GM12878 (cell line): ENCODE data around the gene STPG1. TPM values are rescaled to one million over a fixed set of nuclear protein-coding genes. Genes with fewer than 3 reads are reported as not detected.
A peak's percentile ranks its signal among the peaks of the same experiment; 100 is the strongest.

Experiments used
- ATAC-seq: fragments of 200-7000 bp; cut with Tn5 transposase; 3 replicates; pipeline ENCODE4 v1.9.1; 2020; ENCODE audit warnings: mild to moderate bottlenecking, moderate library complexity
- BruUV-seq: library from RNA; stranded (reverse); fragments of 400-500 nt; replicated peaks from 2 replicates; lab custom pipeline; 2021; lab: Mats Ljungman, UMichigan
- CTCF ChIA-PET: fragments of 300-600 bp; sonication (Branson Sonifier 250); formaldehyde crosslinking; extraction: SDS; loops from one replicate; lab custom pipeline; 2021; ENCODE audit warnings: inconsistent platforms; lab: Yijun Ruan, JAX
- POLR2A ChIA-PET: fragments of 350-600 bp; formaldehyde crosslinking; extraction: SDS; loops from one replicate; lab custom pipeline; 2021; ENCODE audit warnings: inconsistent platforms; lab: Charles Lee
- RAD21 ChIA-PET: fragments of 300-600 bp; sonication (Branson Sonifier 250); formaldehyde crosslinking; loops from one replicate; lab custom pipeline; 2023; ENCODE audit warnings: antibody characterized with exemption; ENCODE audit not compliant: unreplicated experiment; lab: Charles Lee
- SMC1A ChIA-PET: fragments of 300-600 bp; sonication (Branson Sonifier 250); formaldehyde crosslinking; loops from one replicate; lab custom pipeline; 2023; ENCODE audit not compliant: unreplicated experiment, uncharacterized antibody; lab: Charles Lee
- DNase-seq: peaks from one replicate; pipeline ENCODE4 v3.0.0-alpha.2; 2011; ENCODE audit warnings: low read depth, low spot score
- FAIRE-seq: peaks from 3 replicates; lab custom pipeline; 2011; peaks lifted over from hg19 to GRCh38; lab: Jason Lieb, UNC
- H2AFZ ChIP-seq: 2 replicates; pipeline ENCODE4 v1.6.0; 2011; ENCODE audit warnings: low read depth, low read length, control low read depth; ENCODE audit not compliant: control insufficient read depth
- H3K27ac ChIP-seq: 2 replicates; pipeline ENCODE4 v1.5.1; 2011; ENCODE audit warnings: control low read depth; ENCODE audit not compliant: control insufficient read depth, insufficient read depth
- H3K27me3 ChIP-seq, 2 experiments: replicated peaks in 1 of 2; 2 replicates each; pipeline versions ENCODE4 v1.6.0 to v1.6.1; 2011; ENCODE audit warnings: low read length in 1 of 2; ENCODE audit not compliant: control insufficient read depth in 2 of 2, insufficient read depth in 2 of 2
- H3K36me3 ChIP-seq, 2 experiments: 2 replicates each; pipeline ENCODE4 v1.5.1; 2011; ENCODE audit warnings: low read length in 1 of 2; ENCODE audit not compliant: control insufficient read depth in 2 of 2, insufficient read depth in 2 of 2
- H3K4me1 ChIP-seq: 2 replicates; pipeline ENCODE4 v1.6.1; 2011; ENCODE audit warnings: mild to moderate bottlenecking, low read length, moderate library complexity, mixed read lengths; ENCODE audit not compliant: control insufficient read depth, insufficient read depth
- H3K4me2 ChIP-seq: 2 replicates; pipeline ENCODE4 v1.6.0; 2011; ENCODE audit warnings: control low read depth; ENCODE audit not compliant: control insufficient read depth, insufficient read depth
- H3K4me3 ChIP-seq: fragments of 200-600 bp; sonication (generic); 2 replicates; pipeline ENCODE4 v1.5.1; 2016
- H3K79me2 ChIP-seq: 2 replicates; pipeline ENCODE4 v1.6.0; 2011; ENCODE audit warnings: low read length; ENCODE audit not compliant: control insufficient read depth, insufficient read depth
- H3K9ac ChIP-seq: 2 replicates; pipeline ENCODE4 v1.8.0; 2011; ENCODE audit warnings: low read length, control low read depth, mixed read lengths; ENCODE audit not compliant: control insufficient read depth, insufficient read depth
- H3K9me3 ChIP-seq: replicated peaks from 3 replicates; pipeline ENCODE4 v1.5.1; 2011; ENCODE audit warnings: mild to moderate bottlenecking, low read length; ENCODE audit not compliant: control insufficient read depth, insufficient read depth
- H4K20me1 ChIP-seq: 2 replicates; pipeline ENCODE4 v1.6.0; 2011; ENCODE audit not compliant: control insufficient read depth, insufficient read depth
- HDAC6 ChIP-seq: fragments of 200-600 bp; sonication (generic); IDR thresholded peaks from one replicate; pipeline ENCODE4 v1.8.0; 2017; ENCODE audit warnings: antibody characterized with exemption; ENCODE audit not compliant: unreplicated experiment
- MTA2 ChIP-seq: fragments of 450-650 bp; IDR thresholded peaks from 2 replicates; pipeline ENCODE4 v1.6.1; 2016; ENCODE audit warnings: low read depth, mild to moderate bottlenecking, moderate library complexity
- SIN3A ChIP-seq: IDR thresholded peaks from 2 replicates; pipeline ENCODE4 v1.6.1; 2012; ENCODE audit warnings: low read depth, low read length, improper control_type of control experiment
- ZBED1 ChIP-seq: IDR thresholded peaks from 2 replicates; pipeline ENCODE4 v1.6.1; 2016; ENCODE audit warnings: borderline replicate concordance
- WGBS: methylation state at CpG from one replicate; pipeline ENCODE4 v1.1.6; 2016; ENCODE audit warnings: low lambda C conversion rate; ENCODE audit not compliant: insufficient replicate concordance, insufficient coverage; ENCODE audit errors: missing lambda C conversion rate; 5-methylcytosine and 5-hydroxymethylcytosine counted together
- in situ Hi-C: fragments of 300-500 bp; cut with MboI; formaldehyde crosslinking; loops from 9 replicates; pipeline ENCODE4 v1.14.3; 2018; ENCODE audit warnings: mixed read lengths
- intact Hi-C: fragments of 100-400 bp; cut with micrococcal nuclease; formaldehyde crosslinking; loops from one replicate; pipeline ENCODE4 v1.14.2; 2022; ENCODE audit not compliant: unreplicated experiment
- polyA plus RNA-seq, 11 experiments: library from polyadenylated mRNA; depleted of rRNA in 4 of 11; unstranded in 6 of 11; stranded (reverse) in 5 of 11; fragments of >200 nt; fragmentation: Nextera tagmentation in 4 of 11; fragmentation: Illumina TruSeq in 1 of 11; extraction: Ambion mirVana in 4 of 11; extraction: Trizol in 1 of 11; gene quantifications; 1 replicate in 1 of 11; 2 replicates in 10 of 11; pipeline versions ENCODE4 v1.2.1 to v1.2.3, GENCODE V29; 2011 to 2016; ENCODE audit warnings: inconsistent platforms in 2 of 11, missing spikeins in 2 of 11, low read depth in 1 of 11
- total RNA-seq, 4 experiments: library from RNA; depleted of rRNA in 3 of 4; stranded (reverse); fragments of >200 nt in 3 of 4; fragmentation: Illumina TruSeq in 1 of 4; extraction: Trizol in 1 of 4; gene quantifications; 2 replicates each; pipeline versions ENCODE4 v1.2.1 to v1.2.3, GENCODE V29; 2013 to 2021
- TF ChIP-seq, protein P1 (sequence below): fragments of 450-650 bp; IDR thresholded peaks from 2 replicates; pipeline ENCODE4 v1.6.1; 2016; ENCODE audit warnings: mild to moderate bottlenecking
- TF ChIP-seq, protein P2 (sequence below): fragments of 450-650 bp; IDR thresholded peaks from 2 replicates; pipeline ENCODE4 v1.6.1; 2017; ENCODE audit warnings: antibody characterized with exemption, mild to moderate bottlenecking, moderate library complexity
- TF ChIP-seq, protein P3 (sequence below): fragments of 450-650 bp; IDR thresholded peaks from 2 replicates; pipeline ENCODE4 v1.6.1; 2016; ENCODE audit warnings: mild to moderate bottlenecking, moderate library complexity, borderline replicate concordance

STPG1 gene
- total and polyA plus RNA-seq, 10 of the 15 experiments (the other 5 are each of a cell fraction or from before 2014, with no cell fraction given), result 0.22 to 2.6 (median 0.73) TPM

DNA sequence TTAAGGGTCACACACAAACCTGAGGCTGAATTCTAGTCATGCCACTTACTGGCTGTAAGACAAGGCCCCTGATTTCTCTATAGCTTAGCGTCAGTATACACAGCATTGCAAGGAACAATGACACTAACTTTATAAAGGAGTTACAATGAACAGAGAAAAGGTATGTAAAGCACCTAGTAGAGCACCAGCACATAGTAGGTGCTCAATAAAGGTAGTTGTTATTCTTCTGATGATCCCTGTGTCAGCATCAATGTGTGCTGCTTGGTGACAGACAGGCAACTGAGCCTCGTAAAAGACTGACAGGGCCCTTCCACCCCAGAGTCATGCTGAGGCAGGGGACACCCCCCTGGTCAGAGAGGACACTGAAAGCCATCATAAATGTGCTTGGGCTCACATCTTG lies 51.2 kb downstream of the STPG1 start:
- Histone ChIP-seq H3K9ac (no peak overlapping the region), H2AFZ (no peak overlapping the region), H3K4me1 (peaks cover 11% of the 10 kb centered on the region; the same call in 1 of the 2 replicates), H4K20me1 (no peaks in the 10 kb centered on the region), H3K4me3 (no peak overlapping the region), H3K9me3 (no peaks in the 10 kb centered on the region), H3K27me3 (no peaks in the 10 kb centered on the region), H3K4me2 (no peak overlapping the region), H3K27ac (no peak overlapping the region), H3K36me3 (no peaks in the 10 kb centered on the region), H3K79me2 (no peaks in the 10 kb centered on the region)
- no TSS peak for BruUV-seq
- ChIA-PET RAD21 (interaction anchor here (1.1 kb wide), 1 partner anchor 12 kb away, joined by 3 read pairs; no protein-coding TSS in a partner anchor), CTCF (no interaction called here), SMC1A (interaction anchor here (1.0 kb wide), 1 partner anchor 33 kb away, joined by 4 read pairs; no protein-coding TSS in a partner anchor), POLR2A (no interaction called here)
- DNase-seq (no peak), FAIRE-seq (no peak), ATAC-seq (no peak)
- intact Hi-C loops, result no loop called here
- TF ChIP-seq, protein P1, sequence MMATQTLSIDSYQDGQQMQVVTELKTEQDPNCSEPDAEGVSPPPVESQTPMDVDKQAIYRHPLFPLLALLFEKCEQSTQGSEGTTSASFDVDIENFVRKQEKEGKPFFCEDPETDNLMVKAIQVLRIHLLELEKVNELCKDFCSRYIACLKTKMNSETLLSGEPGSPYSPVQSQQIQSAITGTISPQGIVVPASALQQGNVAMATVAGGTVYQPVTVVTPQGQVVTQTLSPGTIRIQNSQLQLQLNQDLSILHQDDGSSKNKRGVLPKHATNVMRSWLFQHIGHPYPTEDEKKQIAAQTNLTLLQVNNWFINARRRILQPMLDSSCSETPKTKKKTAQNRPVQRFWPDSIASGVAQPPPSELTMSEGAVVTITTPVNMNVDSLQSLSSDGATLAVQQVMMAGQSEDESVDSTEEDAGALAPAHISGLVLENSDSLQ, result 0 out of 2 replicates have a peak, but pooled peaks have one; percentile 6
- TF ChIP-seq ZBED1, result no peak
- WGBS, result 100% methylated on average over 2 of the region's 2 CpGs
- in situ Hi-C loops, result no loop called here

DNA sequence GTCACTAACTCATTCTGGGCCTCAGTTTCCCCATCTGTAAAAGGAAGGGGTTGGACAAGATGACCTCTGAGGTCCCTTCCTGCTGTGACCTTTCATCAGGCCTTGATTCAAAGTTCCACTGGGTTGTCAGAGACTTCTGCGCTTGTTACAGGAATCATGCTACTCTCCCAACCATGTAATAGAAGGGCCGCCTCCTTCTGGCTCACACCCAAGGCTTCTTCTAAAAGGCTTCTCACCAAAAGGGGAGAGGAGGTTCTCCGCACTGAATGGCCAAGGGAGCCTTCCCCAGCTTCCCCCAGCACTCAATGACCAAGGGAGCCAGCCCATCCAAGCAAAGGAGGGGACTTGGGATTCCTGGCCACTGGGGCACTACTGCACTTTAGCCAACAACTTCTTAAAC lies 51.8 kb downstream of the STPG1 start:
- intact Hi-C loops, result no loop called here
- POLR2A ChIA-PET, result no interaction called here
- no peak overlapping the region for H3K4me3 ChIP-seq
- SMC1A ChIA-PET, result interaction anchor here (0.8 kb wide), 1 partner anchor 29 kb away, joined by 3 read pairs; no protein-coding TSS in a partner anchor
- H3K9me3 ChIP-seq, result no peaks in the 10 kb centered on the region
- DNase-seq, result no peak
- no peak overlapping the region for H3K9ac ChIP-seq
- no peak for TF ChIP-seq MTA2
- TF ChIP-seq, protein P2, sequence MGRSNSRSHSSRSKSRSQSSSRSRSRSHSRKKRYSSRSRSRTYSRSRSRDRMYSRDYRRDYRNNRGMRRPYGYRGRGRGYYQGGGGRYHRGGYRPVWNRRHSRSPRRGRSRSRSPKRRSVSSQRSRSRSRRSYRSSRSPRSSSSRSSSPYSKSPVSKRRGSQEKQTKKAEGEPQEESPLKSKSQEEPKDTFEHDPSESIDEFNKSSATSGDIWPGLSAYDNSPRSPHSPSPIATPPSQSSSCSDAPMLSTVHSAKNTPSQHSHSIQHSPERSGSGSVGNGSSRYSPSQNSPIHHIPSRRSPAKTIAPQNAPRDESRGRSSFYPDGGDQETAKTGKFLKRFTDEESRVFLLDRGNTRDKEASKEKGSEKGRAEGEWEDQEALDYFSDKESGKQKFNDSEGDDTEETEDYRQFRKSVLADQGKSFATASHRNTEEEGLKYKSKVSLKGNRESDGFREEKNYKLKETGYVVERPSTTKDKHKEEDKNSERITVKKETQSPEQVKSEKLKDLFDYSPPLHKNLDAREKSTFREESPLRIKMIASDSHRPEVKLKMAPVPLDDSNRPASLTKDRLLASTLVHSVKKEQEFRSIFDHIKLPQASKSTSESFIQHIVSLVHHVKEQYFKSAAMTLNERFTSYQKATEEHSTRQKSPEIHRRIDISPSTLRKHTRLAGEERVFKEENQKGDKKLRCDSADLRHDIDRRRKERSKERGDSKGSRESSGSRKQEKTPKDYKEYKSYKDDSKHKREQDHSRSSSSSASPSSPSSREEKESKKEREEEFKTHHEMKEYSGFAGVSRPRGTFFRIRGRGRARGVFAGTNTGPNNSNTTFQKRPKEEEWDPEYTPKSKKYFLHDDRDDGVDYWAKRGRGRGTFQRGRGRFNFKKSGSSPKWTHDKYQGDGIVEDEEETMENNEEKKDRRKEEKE, result no peak
- no peak for TF ChIP-seq HDAC6
- TF ChIP-seq SIN3A, result no peak
- TF ChIP-seq, protein P3, sequence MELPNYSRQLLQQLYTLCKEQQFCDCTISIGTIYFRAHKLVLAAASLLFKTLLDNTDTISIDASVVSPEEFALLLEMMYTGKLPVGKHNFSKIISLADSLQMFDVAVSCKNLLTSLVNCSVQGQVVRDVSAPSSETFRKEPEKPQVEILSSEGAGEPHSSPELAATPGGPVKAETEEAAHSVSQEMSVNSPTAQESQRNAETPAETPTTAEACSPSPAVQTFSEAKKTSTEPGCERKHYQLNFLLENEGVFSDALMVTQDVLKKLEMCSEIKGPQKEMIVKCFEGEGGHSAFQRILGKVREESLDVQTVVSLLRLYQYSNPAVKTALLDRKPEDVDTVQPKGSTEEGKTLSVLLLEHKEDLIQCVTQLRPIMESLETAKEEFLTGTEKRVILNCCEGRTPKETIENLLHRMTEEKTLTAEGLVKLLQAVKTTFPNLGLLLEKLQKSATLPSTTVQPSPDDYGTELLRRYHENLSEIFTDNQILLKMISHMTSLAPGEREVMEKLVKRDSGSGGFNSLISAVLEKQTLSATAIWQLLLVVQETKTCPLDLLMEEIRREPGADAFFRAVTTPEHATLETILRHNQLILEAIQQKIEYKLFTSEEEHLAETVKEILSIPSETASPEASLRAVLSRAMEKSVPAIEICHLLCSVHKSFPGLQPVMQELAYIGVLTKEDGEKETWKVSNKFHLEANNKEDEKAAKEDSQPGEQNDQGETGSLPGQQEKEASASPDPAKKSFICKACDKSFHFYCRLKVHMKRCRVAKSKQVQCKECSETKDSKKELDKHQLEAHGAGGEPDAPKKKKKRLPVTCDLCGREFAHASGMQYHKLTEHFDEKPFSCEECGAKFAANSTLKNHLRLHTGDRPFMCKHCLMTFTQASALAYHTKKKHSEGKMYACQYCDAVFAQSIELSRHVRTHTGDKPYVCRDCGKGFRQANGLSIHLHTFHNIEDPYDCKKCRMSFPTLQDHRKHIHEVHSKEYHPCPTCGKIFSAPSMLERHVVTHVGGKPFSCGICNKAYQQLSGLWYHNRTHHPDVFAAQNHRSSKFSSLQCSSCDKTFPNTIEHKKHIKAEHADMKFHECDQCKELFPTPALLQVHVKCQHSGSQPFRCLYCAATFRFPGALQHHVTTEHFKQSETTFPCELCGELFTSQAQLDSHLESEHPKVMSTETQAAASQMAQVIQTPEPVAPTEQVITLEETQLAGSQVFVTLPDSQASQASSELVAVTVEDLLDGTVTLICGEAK, result no peak
- H3K36me3 ChIP-seq, result no peaks in the 10 kb centered on the region
- no peak for FAIRE-seq
- no peaks in the 10 kb centered on the region for H4K20me1 ChIP-seq
- in situ Hi-C loops, result no loop called here
- no peaks in the 10 kb centered on the region for H3K27me3 ChIP-seq
- H2AFZ ChIP-seq, result no peak overlapping the region
- no peak overlapping the region for H3K27ac ChIP-seq
- CTCF ChIA-PET, result no interaction called here
- WGBS, result 64% methylated on average over 3 of the region's 3 CpGs
- ATAC-seq, result no peak
- BruUV-seq, result no TSS peak
- H3K4me1 ChIP-seq, result peaks cover 11% of the 10 kb centered on the region; the same call in 1 of the 2 replicates
- no peak overlapping the region for H3K4me2 ChIP-seq
- RAD21 ChIA-PET, result no interaction called here
- no peaks in the 10 kb centered on the region for H3K79me2 ChIP-seq
